Measurements from ENCODE around the gene ZNF273.
A peak's percentile ranks its signal among the peaks of the same experiment; 100 is the strongest.

ZNF273 gene

GRCh38 chr7:64885520-64886240 lies 17.4 kb upstream of the ZNF273 start:
- Histone ChIP-seq H3K4me1 (ENCODE audit: low read length) (no peaks in the 10 kb centered on the region), H3K27me3 (ENCODE audit: low read depth, low read length) (no peaks in the 10 kb centered on the region), H3K9me3 (ENCODE audit: insufficient read depth, low read length) (no peaks in the 10 kb centered on the region), H3K9ac (ENCODE audit: low read length) (no peak overlapping the region), H3K4me3 (ENCODE audit: low read length) (no peak overlapping the region), H2AFZ (ENCODE audit: low read depth, low read length) (no peak overlapping the region), H4K20me1 (ENCODE audit: insufficient read depth, low read length) (no peaks in the 10 kb centered on the region), H3K27ac (ENCODE audit: low read length) (no peak overlapping the region), H3K79me2 (ENCODE audit: low read length) (no peaks in the 10 kb centered on the region), H3K4me2 (ENCODE audit: low read length) (no peak overlapping the region), H3K36me3 (replicated peaks; ENCODE audit: low read depth, low read length) (no peaks in the 10 kb centered on the region)
- TF ChIP-seq CTCF (IDR thresholded peaks at IDR 0.05; ENCODE audit: low read depth, low read length): no peak
- no peak for TF ChIP-seq EZH2phosphoT487 (IDR thresholded peaks at IDR 0.05; ENCODE audit: low read depth)

DNA sequence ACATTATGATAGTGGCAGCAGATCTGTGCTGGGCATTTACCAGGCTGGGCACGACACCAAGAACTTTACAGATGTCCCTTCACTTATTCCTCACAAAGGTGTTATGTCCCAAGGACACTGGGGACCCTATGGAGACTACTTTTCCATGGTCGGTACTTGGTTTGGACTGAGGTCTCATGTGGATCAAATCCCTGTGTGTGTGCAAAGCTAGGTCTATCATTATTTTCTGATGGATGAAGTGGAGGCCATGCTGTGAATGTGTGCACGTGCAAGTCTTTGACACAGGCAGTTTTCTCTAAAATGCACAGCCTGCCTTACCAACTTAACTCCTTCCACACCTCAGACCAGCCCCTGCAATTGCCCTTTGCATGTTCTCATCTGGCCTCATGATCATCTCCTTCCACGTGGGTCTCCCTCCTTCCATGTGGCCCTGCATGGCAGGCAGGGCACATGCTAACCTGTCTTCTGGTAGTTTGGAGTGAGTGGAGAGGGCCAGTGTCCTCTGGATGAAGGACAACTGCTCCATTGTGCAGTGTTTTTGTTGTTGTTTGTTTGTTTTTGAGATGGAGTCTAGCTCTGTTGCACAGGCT lies 16.0 kb upstream of the ZNF273 start:
- H4K20me1 ChIP-seq (ENCODE audit: insufficient read depth, low read length): no peaks in the 10 kb centered on the region
- no peak overlapping the region for H3K27ac ChIP-seq (ENCODE audit: low read length)
- H3K9ac ChIP-seq (ENCODE audit: low read length): no peak overlapping the region
- H3K4me3 ChIP-seq (ENCODE audit: low read length): no peak overlapping the region
- H3K9me3 ChIP-seq (ENCODE audit: insufficient read depth, low read length): no peaks in the 10 kb centered on the region
- no peak overlapping the region for H2AFZ ChIP-seq (ENCODE audit: low read depth, low read length)
- no peaks in the 10 kb centered on the region for H3K27me3 ChIP-seq (ENCODE audit: low read depth, low read length)
- H3K4me2 ChIP-seq (ENCODE audit: low read length): no peak overlapping the region
- no peaks in the 10 kb centered on the region for H3K36me3 ChIP-seq (replicated peaks; ENCODE audit: low read depth, low read length)
- H3K4me1 ChIP-seq (ENCODE audit: low read length): no peaks in the 10 kb centered on the region
- TF ChIP-seq CTCF (IDR thresholded peaks at IDR 0.05; ENCODE audit: low read depth, low read length) (no peak), EZH2phosphoT487 (IDR thresholded peaks at IDR 0.05; ENCODE audit: low read depth) (no peak)
- no peaks in the 10 kb centered on the region for H3K79me2 ChIP-seq (ENCODE audit: low read length)

- no peak overlapping the region for H3K4me2 ChIP-seq (ENCODE audit: low read length)
- H3K4me1 ChIP-seq (ENCODE audit: low read length): no peaks in the 10 kb centered on the region
- H3K9ac ChIP-seq (ENCODE audit: low read length): no peak overlapping the region
- no peaks in the 10 kb centered on the region for H3K9me3 ChIP-seq (ENCODE audit: insufficient read depth, low read length)
- H3K36me3 ChIP-seq (replicated peaks; ENCODE audit: low read depth, low read length): no peaks in the 10 kb centered on the region
- H4K20me1 ChIP-seq (ENCODE audit: insufficient read depth, low read length): no peaks in the 10 kb centered on the region
- no peaks in the 10 kb centered on the region for H3K27me3 ChIP-seq (ENCODE audit: low read depth, low read length)
- H3K4me3 ChIP-seq (ENCODE audit: low read length): no peak overlapping the region
- no peak overlapping the region for H2AFZ ChIP-seq (ENCODE audit: low read depth, low read length)
- H3K27ac ChIP-seq (ENCODE audit: low read length): no peak overlapping the region
- TF ChIP-seq CTCF (IDR thresholded peaks at IDR 0.05; ENCODE audit: low read depth, low read length): 0 out of 2 replicates have a peak, but pooled peaks have one; percentile 15
- TF ChIP-seq EZH2phosphoT487 (IDR thresholded peaks at IDR 0.05; ENCODE audit: low read depth): no peak
- no peaks in the 10 kb centered on the region for H3K79me2 ChIP-seq (ENCODE audit: low read length)
Observed at GRCh38 chr7:64887756-64888508, 15.1 kb upstream of the ZNF273 start.

DNA sequence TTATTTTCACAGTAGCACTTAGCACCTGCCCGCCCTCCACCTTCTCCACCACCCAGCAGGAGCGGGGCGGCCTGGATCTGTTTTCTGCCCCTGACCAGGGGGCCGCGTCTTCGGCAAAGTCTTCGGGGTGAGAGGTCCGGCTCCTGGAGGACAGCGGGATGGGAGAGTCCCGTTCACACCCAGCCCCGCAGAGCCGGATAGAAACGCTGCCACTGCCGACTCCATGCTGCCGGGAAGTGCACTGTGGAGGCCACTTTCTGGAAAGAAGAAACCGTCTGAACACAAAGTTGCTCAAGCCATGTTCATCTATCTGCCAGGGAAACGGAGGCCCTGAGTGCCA lies 14.5 kb upstream of the ZNF273 start:
- no peak for TF ChIP-seq CTCF (IDR thresholded peaks at IDR 0.05; ENCODE audit: low read depth, low read length)
- TF ChIP-seq EZH2phosphoT487 (IDR thresholded peaks at IDR 0.05; ENCODE audit: low read depth): no peak
- no peak overlapping the region for H3K9ac ChIP-seq (ENCODE audit: low read length)
- H3K27ac ChIP-seq (ENCODE audit: low read length): no peak overlapping the region
- H3K4me2 ChIP-seq (ENCODE audit: low read length): no peak overlapping the region
- H4K20me1 ChIP-seq (ENCODE audit: insufficient read depth, low read length): no peaks in the 10 kb centered on the region
- no peak overlapping the region for H3K4me3 ChIP-seq (ENCODE audit: low read length)
- H2AFZ ChIP-seq (ENCODE audit: low read depth, low read length): no peak overlapping the region
- no peaks in the 10 kb centered on the region for H3K79me2 ChIP-seq (ENCODE audit: low read length)
- no peaks in the 10 kb centered on the region for H3K4me1 ChIP-seq (ENCODE audit: low read length)
- H3K36me3 ChIP-seq (replicated peaks; ENCODE audit: low read depth, low read length): no peaks in the 10 kb centered on the region
- no peaks in the 10 kb centered on the region for H3K27me3 ChIP-seq (ENCODE audit: low read depth, low read length)
- H3K9me3 ChIP-seq (ENCODE audit: insufficient read depth, low read length): no peaks in the 10 kb centered on the region
